Smooth muscle cell of the brain vasculature (primary cell): ENCODE results near the gene NPAS2.

Experiments
- DNase-seq: peaks from one replicate; pipeline ENCODE4 v3.0.0-alpha.2; 2012; ENCODE audit warnings: low read depth, low spot score

Gene NPAS2

DNA sequence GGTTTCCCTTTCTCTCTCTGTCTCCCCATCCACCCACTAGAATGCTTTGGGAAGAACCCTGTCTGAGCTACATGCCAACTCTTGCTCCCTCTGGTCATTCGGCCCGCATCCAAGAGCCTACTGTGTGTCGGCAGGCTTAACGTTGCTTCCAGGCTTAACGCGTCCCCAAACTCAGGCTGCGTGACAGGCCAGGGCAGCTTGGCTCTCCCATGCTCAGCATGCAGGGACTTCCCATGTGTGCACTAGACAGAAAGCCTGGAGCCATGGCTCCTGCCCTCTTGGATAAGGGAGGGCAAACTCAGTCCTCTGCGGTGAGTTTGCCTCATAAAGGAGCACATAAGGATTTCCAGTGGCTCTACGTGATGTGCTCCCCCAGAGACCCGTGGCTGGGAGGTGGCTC is 225.4 kb downstream of the NPAS2 start:
- no peak for DNase-seq
